Choroid plexus epithelial cell (primary cell): ENCODE data around the gene GOLGA6L10.
"Not testable (repeated sequence)": the region's sequence is repeated elsewhere in the genome, so short reads cannot be mapped to it uniquely, and the experiment has no call there.

ENCODE experiments used
- DNase-seq: peaks from one replicate; pipeline ENCODE4 v3.0.0-alpha.2; 2010; ENCODE audit warnings: low read depth
- H3K4me3 ChIP-seq: 2 replicates; pipeline ENCODE4 v1.5.1; 2011; ENCODE audit warnings: low read depth, mild to moderate bottlenecking, control low read depth, low read length, moderate library complexity
- TF ChIP-seq, protein P1 (sequence below): conservative IDR thresholded peaks from 2 replicates; pipeline ENCODE4 v1.5.1; 2011; ENCODE audit warnings: low read depth, mild to moderate bottlenecking, control low read depth, inconsistent platforms, low read length, moderate library complexity

GOLGA6L10 gene

DNA sequence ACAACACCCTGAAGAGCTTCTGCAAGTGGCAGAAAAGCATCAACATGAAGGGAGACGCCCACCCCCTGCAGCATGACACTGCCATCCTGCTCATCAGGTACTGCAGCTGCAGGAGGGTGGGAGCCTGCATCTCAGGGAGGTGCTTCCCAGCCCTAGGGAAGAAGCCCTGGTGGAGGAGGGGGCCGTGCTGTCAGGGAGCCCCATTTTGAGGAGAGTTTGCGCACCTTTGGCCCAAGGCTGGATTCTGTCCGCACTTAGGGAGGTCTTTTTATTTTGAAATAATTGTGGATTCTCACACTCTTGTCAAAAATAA lies 44.5 kb downstream of the GOLGA6L10 start:
- TF ChIP-seq, protein P1, sequence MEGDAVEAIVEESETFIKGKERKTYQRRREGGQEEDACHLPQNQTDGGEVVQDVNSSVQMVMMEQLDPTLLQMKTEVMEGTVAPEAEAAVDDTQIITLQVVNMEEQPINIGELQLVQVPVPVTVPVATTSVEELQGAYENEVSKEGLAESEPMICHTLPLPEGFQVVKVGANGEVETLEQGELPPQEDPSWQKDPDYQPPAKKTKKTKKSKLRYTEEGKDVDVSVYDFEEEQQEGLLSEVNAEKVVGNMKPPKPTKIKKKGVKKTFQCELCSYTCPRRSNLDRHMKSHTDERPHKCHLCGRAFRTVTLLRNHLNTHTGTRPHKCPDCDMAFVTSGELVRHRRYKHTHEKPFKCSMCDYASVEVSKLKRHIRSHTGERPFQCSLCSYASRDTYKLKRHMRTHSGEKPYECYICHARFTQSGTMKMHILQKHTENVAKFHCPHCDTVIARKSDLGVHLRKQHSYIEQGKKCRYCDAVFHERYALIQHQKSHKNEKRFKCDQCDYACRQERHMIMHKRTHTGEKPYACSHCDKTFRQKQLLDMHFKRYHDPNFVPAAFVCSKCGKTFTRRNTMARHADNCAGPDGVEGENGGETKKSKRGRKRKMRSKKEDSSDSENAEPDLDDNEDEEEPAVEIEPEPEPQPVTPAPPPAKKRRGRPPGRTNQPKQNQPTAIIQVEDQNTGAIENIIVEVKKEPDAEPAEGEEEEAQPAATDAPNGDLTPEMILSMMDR = no peak
- H3K4me3 ChIP-seq = no peak overlapping the region
- DNase-seq = no peak

DNA sequence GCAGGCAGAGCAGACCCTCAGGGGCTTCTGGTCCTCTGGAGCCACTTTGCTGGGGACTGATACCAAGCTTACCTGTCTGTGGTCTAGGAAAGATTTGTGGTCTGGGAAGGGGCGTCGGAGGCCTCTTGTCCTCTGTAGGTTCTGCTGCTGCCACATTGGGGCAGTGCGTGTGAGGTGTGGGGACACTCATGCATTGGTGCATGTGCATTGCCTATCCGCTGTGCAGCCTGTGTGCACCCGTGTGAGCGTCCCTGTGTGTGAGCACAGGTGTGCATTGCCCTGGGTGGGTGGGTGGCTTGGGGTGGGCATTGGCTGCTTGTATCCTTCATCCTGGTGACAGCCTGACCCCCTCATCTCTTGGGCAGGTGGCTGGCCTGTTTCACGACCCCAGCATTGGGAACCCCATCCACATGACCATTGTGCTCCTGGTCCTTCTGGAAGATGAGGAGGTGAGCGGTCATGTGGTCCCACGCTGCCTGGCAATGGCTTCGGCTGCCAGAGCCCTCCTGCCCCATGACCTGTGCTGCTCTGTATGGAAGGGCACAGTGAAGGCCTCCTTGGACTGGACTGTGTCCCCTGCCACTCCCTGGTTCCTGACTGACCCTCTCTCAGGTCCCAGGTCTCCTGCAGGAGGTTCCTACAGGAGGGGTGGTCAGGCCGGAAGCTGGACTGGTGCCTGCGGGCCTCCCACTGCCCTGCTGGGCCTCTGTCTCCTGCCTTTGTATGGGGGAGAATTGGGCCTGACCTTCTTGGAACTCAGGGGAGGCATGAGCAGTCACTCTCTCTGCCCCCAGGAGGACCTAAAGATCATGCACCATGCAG lies 45.1 kb downstream of the GOLGA6L10 start:
- TF ChIP-seq, protein P1 = no peak
- DNase-seq = no peak
- no peak overlapping the region for H3K4me3 ChIP-seq

- H3K4me3 ChIP-seq = no peak overlapping the region
- DNase-seq = no peak
- TF ChIP-seq, protein P1 = no peak
Measured at GRCh38 chr15:82301296-82302016, 47.8 kb downstream of the GOLGA6L10 start.

GRCh38 chr15:82300883-82301282 lies 48.4 kb downstream of the GOLGA6L10 start:
- no peak overlapping the region for H3K4me3 ChIP-seq
- no peak for DNase-seq
- TF ChIP-seq, protein P1 = no peak

DNA sequence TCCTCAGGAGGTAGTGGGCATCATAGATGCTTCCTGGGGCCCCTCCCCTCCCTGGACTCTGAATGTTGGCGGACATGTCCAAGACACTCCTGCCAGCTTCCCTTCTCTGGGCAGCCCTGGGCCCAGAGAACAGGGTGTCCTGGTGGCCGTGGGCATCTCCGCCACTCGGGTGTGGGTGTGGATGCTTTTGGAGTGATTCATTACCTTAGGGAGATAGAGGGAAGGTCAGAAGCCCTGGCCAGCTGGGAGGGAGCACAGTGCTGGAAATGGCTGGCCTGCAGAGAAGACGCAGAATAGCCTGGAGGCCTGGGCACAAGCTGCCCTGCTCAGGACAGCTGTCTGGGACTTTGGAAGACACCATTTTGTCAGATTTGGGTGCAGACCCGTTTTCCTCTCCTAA lies 48.9 kb downstream of the GOLGA6L10 start:
- H3K4me3 ChIP-seq, DNase-seq: not testable (repeated sequence)

- not testable (repeated sequence) for H3K4me3 ChIP-seq, DNase-seq
Measured at GRCh38 chr15:82299511-82299914, 49.8 kb downstream of the GOLGA6L10 start.

GRCh38 chr15:82298520-82298919 lies 50.8 kb downstream of the GOLGA6L10 start:
- peak overlapping the region; percentile 26 for H3K4me3 ChIP-seq
- peak; percentile 16 for DNase-seq
- TF ChIP-seq, protein P1 = no peak

GRCh38 chr15:82298032-82298431 lies 51.2 kb downstream of the GOLGA6L10 start:
- no peak overlapping the region for H3K4me3 ChIP-seq
- TF ChIP-seq, protein P1 = no peak
- no peak for DNase-seq
